ENCODE measurements around the gene UVRAG.

Gene UVRAG

DNA sequence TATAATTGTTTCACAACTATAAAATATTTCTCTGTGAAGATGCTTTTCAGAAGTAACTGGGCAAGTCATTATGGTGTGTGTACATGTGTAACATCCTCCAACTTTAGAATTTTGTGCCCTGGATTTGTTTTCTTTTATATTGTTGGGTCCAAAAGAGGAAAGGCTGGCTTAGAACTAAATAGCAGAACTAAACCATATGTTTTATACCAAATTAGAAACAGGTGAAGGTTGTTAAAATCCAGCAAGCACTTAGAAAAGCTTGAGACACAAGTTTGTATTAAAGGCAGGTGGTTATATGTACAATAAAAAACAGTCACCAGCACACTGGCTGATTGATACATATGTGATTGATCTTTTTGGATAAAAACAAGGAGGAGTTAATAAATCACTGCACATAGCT lies 232.8 kb downstream of the UVRAG start:
- Histone ChIP-seq H3K36me3 (ENCODE audit: control insufficient read depth, insufficient read depth, low read length) (no peaks in the 10 kb centered on the region), H3K9me3 (ENCODE audit: control insufficient read depth, low read length) (no peaks in the 10 kb centered on the region), H3K4me3 (ENCODE audit: low read depth, low read length) (no peak overlapping the region), H3K4me2 (ENCODE audit: low read length) (no peak overlapping the region), H3K9ac (no peak overlapping the region), H3K4me1 (no peaks in the 10 kb centered on the region), H2AFZ (no peak overlapping the region), H3K79me2 (no peaks in the 10 kb centered on the region), H3K27ac (no peak overlapping the region), H3K27me3 (ENCODE audit: control insufficient read depth, insufficient read depth, low read length) (no peaks in the 10 kb centered on the region)
- no peak for TF ChIP-seq CTCF (IDR thresholded peaks at IDR 0.05)

GRCh38 chr11:76048763-76049162 lies 233.8 kb downstream of the UVRAG start:
- H3K27ac ChIP-seq: no peak overlapping the region
- H3K4me3 ChIP-seq (ENCODE audit: low read depth, low read length): no peak overlapping the region
- no peak for TF ChIP-seq CTCF (IDR thresholded peaks at IDR 0.05)
- no peak overlapping the region for H3K9ac ChIP-seq
- H3K4me1 ChIP-seq: no peaks in the 10 kb centered on the region
- H3K79me2 ChIP-seq: no peaks in the 10 kb centered on the region
- no peak overlapping the region for H2AFZ ChIP-seq
- no peak overlapping the region for H3K4me2 ChIP-seq (ENCODE audit: low read length)
- no peaks in the 10 kb centered on the region for H3K27me3 ChIP-seq (ENCODE audit: control insufficient read depth, insufficient read depth, low read length)
- H3K9me3 ChIP-seq (ENCODE audit: control insufficient read depth, low read length): no peaks in the 10 kb centered on the region
- no peaks in the 10 kb centered on the region for H3K36me3 ChIP-seq (ENCODE audit: control insufficient read depth, insufficient read depth, low read length)

DNA sequence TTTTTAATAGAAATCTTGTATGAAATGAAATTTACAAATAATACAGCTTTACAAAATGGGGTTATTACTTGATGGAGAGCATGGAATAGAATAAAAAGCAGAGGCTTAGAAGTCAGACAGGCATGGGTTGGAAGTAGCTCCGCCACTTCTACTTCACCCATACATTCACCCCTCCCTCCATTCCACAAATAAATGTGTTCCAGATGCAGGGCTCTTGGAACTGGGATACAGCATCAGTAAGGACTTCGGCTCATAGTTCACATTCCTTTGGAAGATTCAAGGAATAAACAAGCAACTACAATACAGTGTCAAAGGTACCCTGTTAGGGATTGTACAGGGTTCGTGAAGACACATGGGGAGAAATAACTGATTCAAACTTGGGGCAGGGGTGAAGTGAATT lies 234.5 kb downstream of the UVRAG start:
- Histone ChIP-seq H3K9ac (no peak overlapping the region), H3K9me3 (ENCODE audit: control insufficient read depth, low read length) (no peaks in the 10 kb centered on the region), H2AFZ (no peak overlapping the region), H3K36me3 (ENCODE audit: control insufficient read depth, insufficient read depth, low read length) (no peaks in the 10 kb centered on the region), H3K27me3 (ENCODE audit: control insufficient read depth, insufficient read depth, low read length) (no peaks in the 10 kb centered on the region), H3K79me2 (no peaks in the 10 kb centered on the region), H3K4me2 (ENCODE audit: low read length) (no peak overlapping the region), H3K4me3 (ENCODE audit: low read depth, low read length) (no peak overlapping the region), H3K27ac (no peak overlapping the region), H3K4me1 (no peaks in the 10 kb centered on the region)
- no peak for TF ChIP-seq CTCF (IDR thresholded peaks at IDR 0.05)

- no peak overlapping the region for H3K4me2 ChIP-seq (ENCODE audit: low read length)
- no peaks in the 10 kb centered on the region for H3K36me3 ChIP-seq (ENCODE audit: control insufficient read depth, insufficient read depth, low read length)
- no peak overlapping the region for H3K27ac ChIP-seq
- TF ChIP-seq CTCF (IDR thresholded peaks at IDR 0.05): no peak
- H3K27me3 ChIP-seq (ENCODE audit: control insufficient read depth, insufficient read depth, low read length): no peaks in the 10 kb centered on the region
- no peaks in the 10 kb centered on the region for H3K4me1 ChIP-seq
- H3K4me3 ChIP-seq (ENCODE audit: low read depth, low read length): no peak overlapping the region
- no peaks in the 10 kb centered on the region for H3K9me3 ChIP-seq (ENCODE audit: control insufficient read depth, low read length)
- H3K9ac ChIP-seq: no peak overlapping the region
- no peaks in the 10 kb centered on the region for H3K79me2 ChIP-seq
- H2AFZ ChIP-seq: no peak overlapping the region
Measured at GRCh38 chr11:76051937-76052336, 236.9 kb downstream of the UVRAG start.

DNA sequence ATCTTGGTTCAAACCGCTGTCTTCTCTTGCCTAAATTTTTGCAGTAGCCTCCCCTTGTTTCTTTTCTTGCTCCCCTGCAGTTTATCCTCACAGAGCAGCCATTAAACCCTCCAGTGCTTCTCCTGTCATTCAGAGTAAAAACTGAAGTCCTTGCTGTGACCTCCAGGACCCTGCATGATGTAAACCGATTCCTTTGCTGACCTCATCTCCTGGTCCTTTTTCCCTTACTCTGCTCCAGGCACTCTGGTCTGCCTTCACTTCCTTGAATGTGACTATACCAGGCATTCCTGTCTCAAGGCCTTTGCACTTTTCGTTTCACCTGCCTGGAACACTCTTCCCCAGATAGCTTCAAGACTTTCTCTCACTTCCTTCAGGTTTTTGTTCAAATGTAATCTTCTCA lies 239.3 kb downstream of the UVRAG start:
- Histone ChIP-seq H3K36me3 (ENCODE audit: control insufficient read depth, insufficient read depth, low read length) (no peaks in the 10 kb centered on the region), H3K27me3 (ENCODE audit: control insufficient read depth, insufficient read depth, low read length) (no peaks in the 10 kb centered on the region), H3K9ac (no peak overlapping the region), H3K4me2 (ENCODE audit: low read length) (no peak overlapping the region), H3K9me3 (ENCODE audit: control insufficient read depth, low read length) (no peaks in the 10 kb centered on the region), H3K4me1 (no peaks in the 10 kb centered on the region), H2AFZ (no peak overlapping the region), H3K4me3 (ENCODE audit: low read depth, low read length) (no peak overlapping the region), H3K27ac (no peak overlapping the region), H3K79me2 (no peaks in the 10 kb centered on the region)
- TF ChIP-seq CTCF (IDR thresholded peaks at IDR 0.05): no peak

All from parathyroid adenoma (tissue), 2 donors.